GM21825 (cell line): ENCODE measurements around the gene ZNF722.
"Not testable (repeated sequence)": the region's sequence is repeated elsewhere in the genome, so short reads cannot be mapped to it uniquely, and the experiment has no call there.

Source experiments
- ATAC-seq: cut with Tn5 transposase; IDR thresholded peaks from one replicate; pipeline ENCODE4 v1.9.1; 2021; ENCODE audit warnings: mild to moderate bottlenecking, moderate library complexity; ENCODE audit not compliant: unreplicated experiment

The ZNF722 gene

DNA sequence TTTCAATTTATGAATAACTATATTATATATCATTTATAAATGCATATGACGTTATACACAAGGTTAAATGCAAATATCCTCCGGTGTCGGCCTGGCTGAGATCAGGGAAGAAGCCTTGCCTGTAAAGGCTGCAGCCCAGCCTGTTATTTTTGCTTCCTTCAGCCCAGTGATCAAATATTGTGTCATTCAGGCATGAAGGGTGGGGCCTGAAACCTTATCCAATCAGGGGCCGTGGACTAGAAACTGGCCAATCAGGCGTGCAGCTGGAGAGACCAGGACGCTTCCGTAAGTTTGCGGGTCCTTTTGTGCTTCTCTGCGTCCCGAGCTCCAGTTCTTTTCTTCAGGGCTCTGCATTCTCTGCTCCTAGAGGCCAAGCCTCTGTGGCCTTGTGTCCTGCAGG lies at the start of gene ZNF722:
ZNF722 (plus strand) TSS at position 301 of the 400 bp plus-strand sequence. CDS start 113 bp downstream, outside the sequence.
- ATAC-seq: no peak

DNA sequence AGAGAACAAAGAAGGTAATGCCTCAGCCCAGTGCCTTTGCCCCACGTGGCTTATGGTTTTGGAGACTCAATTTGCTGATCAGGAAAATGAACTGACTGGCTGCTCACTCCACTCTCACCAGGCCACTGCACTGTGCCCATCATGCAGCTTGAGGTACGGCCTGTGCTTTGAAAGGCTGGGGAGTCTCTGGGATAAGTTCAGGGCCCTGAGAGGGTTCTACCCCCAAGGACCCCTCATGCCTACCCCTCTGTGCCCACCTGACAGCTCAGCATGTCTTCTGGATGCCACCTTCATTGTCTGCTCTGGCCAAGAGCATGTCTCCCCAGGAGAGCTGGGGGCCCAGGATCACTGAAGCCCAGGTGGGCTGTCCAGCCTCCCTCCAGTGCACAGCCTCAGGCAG lies 45.5 kb upstream of the ZNF722 start:
- ATAC-seq: no peak

DNA sequence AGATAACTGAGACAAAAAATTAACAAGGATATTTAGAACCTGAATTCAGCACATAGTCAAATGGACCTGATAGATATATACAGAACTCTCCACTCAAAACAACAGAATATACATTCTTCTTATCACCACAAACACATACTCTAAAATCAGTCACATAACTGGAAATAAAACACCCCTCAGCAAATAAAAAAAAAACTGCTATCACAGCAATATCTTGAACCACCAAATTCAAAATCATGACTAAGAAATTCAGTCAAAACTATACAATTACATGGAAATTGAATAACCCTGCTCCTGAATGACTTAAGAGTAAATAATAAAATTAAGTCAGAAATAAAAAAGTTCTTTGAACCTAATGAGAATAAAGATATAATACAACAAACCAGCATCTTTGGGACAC lies 30.0 kb upstream of the ZNF722 start:
- ATAC-seq: no peak

DNA sequence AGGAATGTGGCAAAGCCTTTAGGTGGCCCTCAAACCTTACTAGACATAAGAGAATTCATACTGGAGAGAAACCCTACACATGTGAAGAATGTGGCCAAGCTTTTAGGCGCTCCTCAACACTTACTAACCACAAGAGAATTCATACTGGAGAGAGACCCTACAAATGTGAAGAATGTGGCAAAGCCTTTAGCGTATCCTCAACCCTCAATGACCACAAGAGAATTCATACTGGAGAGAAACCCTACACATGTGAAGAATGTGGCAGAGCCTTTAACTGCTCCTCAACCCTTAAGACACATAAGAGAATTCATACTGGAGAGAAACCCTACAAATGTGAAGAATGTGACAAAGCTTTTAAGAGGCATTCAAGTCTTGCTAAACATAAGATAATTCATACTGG lies 16.8 kb downstream of the ZNF722 start:
- ATAC-seq: not testable (repeated sequence)

DNA sequence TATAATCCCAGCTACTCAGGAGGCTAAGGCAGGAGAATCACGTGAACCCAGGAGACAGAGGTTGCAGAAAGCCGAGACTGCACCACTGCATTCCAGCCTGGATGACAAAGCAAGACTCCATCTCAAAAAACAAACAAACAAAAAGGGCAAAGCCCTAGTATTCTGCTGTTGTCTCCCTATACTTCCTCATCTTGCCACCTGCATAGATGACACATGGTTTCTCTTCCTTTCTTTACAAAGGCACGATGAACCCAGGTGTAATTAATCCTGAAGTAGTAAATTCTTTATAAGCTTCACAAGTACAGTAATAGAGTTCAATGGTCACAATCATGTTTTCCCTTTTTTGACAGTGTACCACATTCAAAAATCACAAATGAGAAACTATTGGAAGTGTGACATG lies 36.7 kb downstream of the ZNF722 start:
- ATAC-seq: no peak

DNA sequence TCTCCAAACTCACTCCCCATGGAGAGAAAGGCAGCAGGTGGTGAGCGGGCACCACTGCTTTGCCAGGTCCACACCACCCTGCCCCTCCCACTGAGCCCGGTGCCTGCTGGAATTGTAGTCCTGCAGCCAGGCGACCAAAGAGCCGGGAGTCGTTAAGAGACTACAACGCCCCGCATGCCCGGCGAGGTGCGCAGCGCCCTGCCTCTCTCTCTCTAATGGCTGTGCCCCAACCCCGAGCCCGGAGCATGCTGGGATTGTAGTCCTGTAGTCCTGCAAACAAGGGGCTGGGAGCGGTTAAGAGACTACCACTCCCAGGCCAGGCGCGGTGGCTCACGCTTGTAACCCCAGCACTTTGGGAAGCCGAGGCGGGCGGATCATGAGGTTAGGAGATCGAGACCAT lies 38.4 kb downstream of the ZNF722 start:
- no peak for ATAC-seq

DNA sequence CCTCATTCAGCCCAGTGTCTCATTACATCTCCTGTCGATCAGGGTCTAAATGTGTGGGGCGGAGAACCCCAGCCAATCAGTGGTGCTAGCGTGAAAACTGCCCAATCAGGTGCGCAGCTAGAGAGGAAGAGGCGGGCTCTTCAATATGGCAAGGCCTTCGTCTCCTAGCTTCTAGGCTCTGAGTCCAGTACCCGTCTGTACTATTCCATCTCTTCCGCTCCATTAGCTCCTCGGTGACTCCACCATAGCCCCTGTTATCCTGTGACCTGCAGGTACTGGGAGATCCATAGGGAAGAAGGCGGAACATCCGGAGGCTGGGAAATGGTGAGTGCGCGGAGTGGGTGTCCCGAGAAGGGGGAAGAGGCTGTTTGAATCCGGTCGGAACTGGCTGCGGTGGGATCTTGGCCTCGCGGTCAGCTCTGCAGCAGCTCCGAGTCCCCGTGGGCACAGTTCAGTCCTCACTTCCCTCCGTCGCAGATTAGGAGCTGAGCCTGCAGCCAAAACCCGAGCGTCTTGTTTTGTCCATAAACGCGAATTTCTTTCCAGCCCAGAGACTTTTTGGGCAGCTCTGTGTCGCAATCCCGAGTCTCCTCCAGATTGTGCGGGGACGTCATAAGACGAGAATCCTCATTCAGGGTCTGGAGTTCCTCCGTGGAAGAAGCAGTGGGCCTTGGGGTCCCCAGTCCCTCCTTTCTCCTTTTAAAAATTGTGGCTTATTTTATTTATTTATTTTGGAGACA lies 46.8 kb downstream of the ZNF722 start, which contains the start of gene ZNF727:
ZNF727 (plus strand) TSS at position 134 of the 740 bp plus-strand sequence; CDS start at position 322, 188 bp downstream.
- ATAC-seq: no peak

DNA sequence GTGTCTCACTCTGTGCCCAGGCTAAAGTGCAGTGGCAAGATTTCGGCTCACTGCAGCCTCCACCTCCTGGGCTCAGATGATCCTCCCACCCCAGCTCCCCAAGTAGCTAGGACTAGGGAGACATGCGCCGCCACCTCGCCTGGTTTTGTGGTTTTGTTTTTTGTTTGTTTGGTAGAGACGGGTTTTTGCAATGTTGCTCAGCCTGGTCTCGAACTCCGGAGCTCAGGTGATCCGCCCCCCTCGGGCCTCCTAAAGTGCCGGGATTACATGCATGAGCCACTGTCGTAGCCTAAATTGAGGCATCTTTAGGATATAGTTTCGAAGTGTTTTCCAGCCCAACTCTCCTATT lies 47.4 kb downstream of the ZNF722 start:
- ATAC-seq: no peak
